ENCODE measurements around the gene CYTIP.

GRCh38 chr2:157418239-157418641 lies 25.6 kb downstream of the CYTIP start:
- TF ChIP-seq CTCF (IDR thresholded peaks at IDR 0.05) (no peak), SIN3A (IDR thresholded peaks at IDR 0.05; ENCODE audit: borderline replicate concordance, insufficient read depth, low read depth, low read length) (no peak), TCF7L2 (IDR thresholded peaks at IDR 0.05; ENCODE audit: low read depth, low read length) (no peak), POLR2AphosphoS5 (IDR thresholded peaks at IDR 0.05; ENCODE audit: low read depth, low read length) (no peak)
- TF ChIP-seq, protein P1, sequence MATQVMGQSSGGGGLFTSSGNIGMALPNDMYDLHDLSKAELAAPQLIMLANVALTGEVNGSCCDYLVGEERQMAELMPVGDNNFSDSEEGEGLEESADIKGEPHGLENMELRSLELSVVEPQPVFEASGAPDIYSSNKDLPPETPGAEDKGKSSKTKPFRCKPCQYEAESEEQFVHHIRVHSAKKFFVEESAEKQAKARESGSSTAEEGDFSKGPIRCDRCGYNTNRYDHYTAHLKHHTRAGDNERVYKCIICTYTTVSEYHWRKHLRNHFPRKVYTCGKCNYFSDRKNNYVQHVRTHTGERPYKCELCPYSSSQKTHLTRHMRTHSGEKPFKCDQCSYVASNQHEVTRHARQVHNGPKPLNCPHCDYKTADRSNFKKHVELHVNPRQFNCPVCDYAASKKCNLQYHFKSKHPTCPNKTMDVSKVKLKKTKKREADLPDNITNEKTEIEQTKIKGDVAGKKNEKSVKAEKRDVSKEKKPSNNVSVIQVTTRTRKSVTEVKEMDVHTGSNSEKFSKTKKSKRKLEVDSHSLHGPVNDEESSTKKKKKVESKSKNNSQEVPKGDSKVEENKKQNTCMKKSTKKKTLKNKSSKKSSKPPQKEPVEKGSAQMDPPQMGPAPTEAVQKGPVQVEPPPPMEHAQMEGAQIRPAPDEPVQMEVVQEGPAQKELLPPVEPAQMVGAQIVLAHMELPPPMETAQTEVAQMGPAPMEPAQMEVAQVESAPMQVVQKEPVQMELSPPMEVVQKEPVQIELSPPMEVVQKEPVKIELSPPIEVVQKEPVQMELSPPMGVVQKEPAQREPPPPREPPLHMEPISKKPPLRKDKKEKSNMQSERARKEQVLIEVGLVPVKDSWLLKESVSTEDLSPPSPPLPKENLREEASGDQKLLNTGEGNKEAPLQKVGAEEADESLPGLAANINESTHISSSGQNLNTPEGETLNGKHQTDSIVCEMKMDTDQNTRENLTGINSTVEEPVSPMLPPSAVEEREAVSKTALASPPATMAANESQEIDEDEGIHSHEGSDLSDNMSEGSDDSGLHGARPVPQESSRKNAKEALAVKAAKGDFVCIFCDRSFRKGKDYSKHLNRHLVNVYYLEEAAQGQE (IDR thresholded peaks at IDR 0.05; ENCODE audit: insufficient read depth in 1 of 2, low read depth in 2 of 2, low read length in 1 of 2): no peak

All from Panc1 (cell line).